Bronchus fibroblast of lung (primary cell): ENCODE data around the gene ZNF705A. TPM values are rescaled to one million over a fixed set of nuclear protein-coding genes. Genes with fewer than 3 reads are reported as not detected.

Source experiments
- total RNA-seq: library from RNA; depleted of rRNA; stranded (reverse); fragments of >200 nt; gene quantifications from 2 replicates; pipeline ENCODE4 v1.2.3, GENCODE V29; 2015

The ZNF705A gene
- not detected in 2 replicates for total RNA-seq

GRCh38 chr12:8156845-8157244 is at the start of gene ZNF705A:
Gene ZNF705A, plus strand, starts transcription at chr12:8157015. Its CDS starts 15,611 bp downstream, at chr12:8172626.

GRCh38 chr12:8123124-8123912 is 33.5 kb upstream of the ZNF705A start, which contains the start of gene CLEC4A:
Gene CLEC4A, plus strand, starts transcription at chr12:8123617. Its CDS starts 262 bp downstream, at chr12:8123879.

GRCh38 chr12:8226992-8227731 is 70.3 kb downstream of the ZNF705A start, which contains the start of gene FAM90A1:
Gene FAM90A1, minus strand, starts transcription at chr12:8227618. Its CDS starts 2,786 bp downstream, at chr12:8224832.

Other genes with a start within 250 kb of the ZNF705A start
- 22.4 and 30.3 TPM in 2 replicates for gene SLC2A3, start 220.8 kb upstream of the ZNF705A start, total RNA-seq
- gene FOXJ2, start 124.3 kb upstream of the ZNF705A start, total RNA-seq, result 8.6 and 9.2 TPM in 2 replicates
- not detected in 2 replicates for gene C3AR1, start 90.7 kb upstream of the ZNF705A start, total RNA-seq
- 22.4 and 37.3 TPM in 2 replicates for gene NECAP1, start 74.7 kb upstream of the ZNF705A start, total RNA-seq
- gene CLEC4A, start 33.4 kb upstream of the ZNF705A start, total RNA-seq, result not detected in 2 replicates
- gene FAM90A1, start 70.6 kb downstream of the ZNF705A start, total RNA-seq, result 0.15 and 0.17 TPM in 2 replicates